Neural cell (in vitro differentiated cells): ENCODE measurements around the gene RAC3. TPM values are rescaled to one million over a fixed set of nuclear protein-coding genes. Genes with fewer than 3 reads are reported as not detected.

Experiments used
- H2AFZ ChIP-seq: fragments of 200-600, 300-800 bp; sonication (generic), shearing (Covaris generic); 2 replicates; pipeline ENCODE4 v1.6.0; 2014; ENCODE audit warnings: low read depth, mild to moderate bottlenecking, antibody characterized with exemption, low read length, moderate library complexity
- H3F3A ChIP-seq: fragments of 200-600 bp; shearing (Covaris generic); 2 replicates; pipeline ENCODE4 v1.6.1; 2016; ENCODE audit warnings: mild to moderate bottlenecking, moderate library complexity, mixed read lengths, antibody characterized with exemption, low read length; ENCODE audit not compliant: insufficient read depth, poor library complexity, severe bottlenecking
- H3K27ac ChIP-seq: fragments of 200-600, 300-800 bp; sonication (generic), shearing (Covaris generic); 2 replicates; pipeline ENCODE4 v1.5.1; 2014; ENCODE audit warnings: mild to moderate bottlenecking, low read length, moderate library complexity
- H3K27me3 ChIP-seq: fragments of 300-800, 200-600 bp; sonication (generic), shearing (Covaris generic); 2 replicates; pipeline ENCODE4 v1.6.0; 2014; ENCODE audit warnings: mild to moderate bottlenecking, low read depth, low read length, moderate library complexity; ENCODE audit not compliant: insufficient read depth
- H3K36me3 ChIP-seq: fragments of 300-800, 200-600 bp; sonication (generic), shearing (Covaris generic); 2 replicates; pipeline ENCODE4 v1.5.1; 2014; ENCODE audit warnings: mild to moderate bottlenecking, antibody characterized with exemption, low read length, moderate library complexity; ENCODE audit not compliant: insufficient read depth
- H3K4me2 ChIP-seq: fragments of 300-800, 200-600 bp; sonication (generic), shearing (Covaris generic); 2 replicates; pipeline ENCODE4 v1.6.0; 2014; ENCODE audit warnings: mild to moderate bottlenecking, low read length
- H3K4me3 ChIP-seq: fragments of 300-800, 200-600 bp; sonication (generic), shearing (Covaris generic); 2 replicates; pipeline ENCODE4 v1.5.1; 2014; ENCODE audit warnings: mild to moderate bottlenecking, low read length, moderate library complexity
- H3K79me2 ChIP-seq: fragments of 200-600 bp; shearing (Covaris generic); replicated peaks from 2 replicates; pipeline ENCODE4 v1.6.0; 2014; ENCODE audit warnings: mild to moderate bottlenecking, low read length, moderate library complexity; ENCODE audit not compliant: insufficient read depth
- H3K9ac ChIP-seq: fragments of 300-800, 200-600 bp; sonication (generic), shearing (Covaris generic); 2 replicates; pipeline ENCODE4 v1.6.1; 2016; ENCODE audit warnings: mild to moderate bottlenecking, low read length, mixed read lengths
- H3K9me2 ChIP-seq: fragments of 200-600 bp; shearing (Covaris generic); 2 replicates; pipeline ENCODE4 v1.6.1; 2016; ENCODE audit warnings: mild to moderate bottlenecking, low read length, mixed read lengths; ENCODE audit not compliant: insufficient read depth
- H3K9me3 ChIP-seq: fragments of 200-600, 300-800 bp; sonication (generic), shearing (Covaris generic); 2 replicates; pipeline ENCODE4 v1.6.1; 2016; ENCODE audit warnings: mild to moderate bottlenecking, mixed run types, low read length, moderate library complexity, mixed read lengths
- H4K20me1 ChIP-seq: fragments of 200-600 bp; shearing (Covaris generic); 2 replicates; pipeline ENCODE4 v1.6.1; 2016; ENCODE audit warnings: mild to moderate bottlenecking, mixed run types; ENCODE audit not compliant: insufficient read depth
- EP300 ChIP-seq: fragments of 450-650 bp; conservative IDR thresholded peaks from 2 replicates; pipeline ENCODE4 v1.6.1; 2014; ENCODE audit warnings: antibody characterized with exemption, mild to moderate bottlenecking, moderate library complexity; ENCODE audit not compliant: poor library complexity, severe bottlenecking
- EZH2 ChIP-seq: fragments of 200-600, 300-800 bp; shearing (Covaris generic), sonication (generic); IDR thresholded peaks from 2 replicates; pipeline ENCODE4 v1.6.1; 2014; ENCODE audit warnings: antibody characterized with exemption, low read length, borderline replicate concordance, mild to moderate bottlenecking; ENCODE audit not compliant: insufficient read depth, poor library complexity, severe bottlenecking
- MXI1 ChIP-seq: fragments of 450-650 bp; conservative IDR thresholded peaks from 2 replicates; pipeline ENCODE4 v1.6.1; 2014; ENCODE audit warnings: antibody characterized with exemption, mild to moderate bottlenecking; ENCODE audit not compliant: poor library complexity, severe bottlenecking
- POLR2AphosphoS5 ChIP-seq: IDR thresholded peaks from 2 replicates; pipeline ENCODE4 v1.6.1; 2012
- RAD21 ChIP-seq: fragments of 450-650 bp; conservative IDR thresholded peaks from 2 replicates; pipeline ENCODE4 v1.6.1; 2014; ENCODE audit warnings: antibody characterized with exemption, mild to moderate bottlenecking, moderate library complexity
- SMC3 ChIP-seq: fragments of 450-650 bp; conservative IDR thresholded peaks from 2 replicates; pipeline ENCODE4 v1.6.1; 2014; ENCODE audit warnings: antibody characterized with exemption, mild to moderate bottlenecking, moderate library complexity; ENCODE audit not compliant: poor library complexity
- TAF1 ChIP-seq: IDR thresholded peaks from 2 replicates; pipeline ENCODE4 v1.6.1; 2012; ENCODE audit warnings: low read depth
- polyA plus RNA-seq: library from polyadenylated mRNA; depleted of rRNA; stranded (reverse); fragments of >200 nt; gene quantifications from 2 replicates; pipeline ENCODE4 v1.2.3, GENCODE V29; 2014
- TF ChIP-seq, protein P1 (sequence below): fragments of 450-650 bp; IDR thresholded peaks from 2 replicates; pipeline ENCODE4 v1.5.1; 2014; ENCODE audit warnings: antibody characterized with exemption, mild to moderate bottlenecking, moderate library complexity; ENCODE audit not compliant: poor library complexity, severe bottlenecking
- TF ChIP-seq, protein P2 (sequence below): IDR thresholded peaks from 2 replicates; pipeline ENCODE4 v1.6.1; 2012; ENCODE audit warnings: borderline replicate concordance

The RAC3 gene
- polyA plus RNA-seq, 1 donor from 2014 or later, result 211 TPM

DNA sequence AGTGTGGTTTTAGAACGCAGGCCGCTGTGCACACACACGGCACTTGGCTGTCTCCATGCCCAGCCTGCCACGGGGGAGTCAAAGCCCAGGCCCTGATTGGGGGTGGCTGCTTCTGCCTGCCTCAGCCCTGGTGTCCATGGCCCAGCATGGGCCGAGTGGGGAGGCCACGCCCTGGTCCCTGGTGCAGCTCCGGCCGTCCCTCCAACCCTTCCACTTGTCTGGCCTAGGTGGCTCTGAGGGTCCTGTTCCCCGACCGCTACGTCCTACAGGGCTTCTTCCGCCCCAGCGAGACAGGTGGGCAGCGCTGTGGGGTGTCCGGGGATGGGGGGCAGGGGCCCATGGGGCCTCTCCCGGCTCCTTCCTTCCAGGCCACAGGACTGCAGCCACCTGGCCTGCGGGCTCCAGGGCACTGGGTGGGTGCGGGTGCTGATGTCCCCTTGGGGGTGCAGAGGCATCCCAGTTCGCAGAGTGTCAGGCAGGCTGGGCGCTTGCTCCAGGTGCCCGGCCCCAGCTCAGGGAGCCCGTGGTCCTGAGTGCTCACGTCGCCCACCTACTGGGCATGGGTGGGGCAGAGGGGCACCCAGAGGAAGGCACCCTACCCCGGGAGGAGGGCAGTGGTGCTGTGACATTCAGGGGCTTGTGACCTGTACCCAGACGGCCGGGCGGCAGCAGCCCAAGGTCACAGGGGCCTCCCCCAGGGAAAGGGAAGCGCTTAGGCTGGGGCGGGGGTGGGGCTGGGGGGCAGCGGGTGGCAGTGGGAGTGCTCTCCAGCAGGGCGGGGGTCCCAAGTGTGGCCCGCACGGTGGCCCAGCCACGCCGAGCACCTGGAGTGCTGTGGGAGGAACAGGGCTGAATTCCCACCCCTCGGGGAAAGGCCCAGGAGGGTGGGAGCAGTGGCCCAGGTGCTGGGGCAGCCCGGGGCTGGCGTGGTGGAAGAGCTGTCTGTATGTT, 20.6 kb upstream of the RAC3 start:
- Histone ChIP-seq H4K20me1 (no peaks in the 10 kb centered on the region), H3K4me2 (no peak overlapping the region), H2AFZ (no peak overlapping the region), H3K36me3 (no peaks in the 10 kb centered on the region), H3K9ac (no peak overlapping the region), H3K9me2 (no peaks in the 10 kb centered on the region), H3K27ac (no peak overlapping the region), H3K27me3 (no peaks in the 10 kb centered on the region), H3K79me2 (no peaks in the 10 kb centered on the region), H3K9me3 (no peaks in the 10 kb centered on the region), H3F3A (no peaks in the 10 kb centered on the region), H3K4me3 (no peak overlapping the region)
- no peak for TF ChIP-seq RAD21
- TF ChIP-seq EP300, result no peak
- TF ChIP-seq MXI1, result no peak
- no peak for TF ChIP-seq EZH2
- TF ChIP-seq, protein P1, sequence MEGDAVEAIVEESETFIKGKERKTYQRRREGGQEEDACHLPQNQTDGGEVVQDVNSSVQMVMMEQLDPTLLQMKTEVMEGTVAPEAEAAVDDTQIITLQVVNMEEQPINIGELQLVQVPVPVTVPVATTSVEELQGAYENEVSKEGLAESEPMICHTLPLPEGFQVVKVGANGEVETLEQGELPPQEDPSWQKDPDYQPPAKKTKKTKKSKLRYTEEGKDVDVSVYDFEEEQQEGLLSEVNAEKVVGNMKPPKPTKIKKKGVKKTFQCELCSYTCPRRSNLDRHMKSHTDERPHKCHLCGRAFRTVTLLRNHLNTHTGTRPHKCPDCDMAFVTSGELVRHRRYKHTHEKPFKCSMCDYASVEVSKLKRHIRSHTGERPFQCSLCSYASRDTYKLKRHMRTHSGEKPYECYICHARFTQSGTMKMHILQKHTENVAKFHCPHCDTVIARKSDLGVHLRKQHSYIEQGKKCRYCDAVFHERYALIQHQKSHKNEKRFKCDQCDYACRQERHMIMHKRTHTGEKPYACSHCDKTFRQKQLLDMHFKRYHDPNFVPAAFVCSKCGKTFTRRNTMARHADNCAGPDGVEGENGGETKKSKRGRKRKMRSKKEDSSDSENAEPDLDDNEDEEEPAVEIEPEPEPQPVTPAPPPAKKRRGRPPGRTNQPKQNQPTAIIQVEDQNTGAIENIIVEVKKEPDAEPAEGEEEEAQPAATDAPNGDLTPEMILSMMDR, result no peak
- TF ChIP-seq, protein P2, sequence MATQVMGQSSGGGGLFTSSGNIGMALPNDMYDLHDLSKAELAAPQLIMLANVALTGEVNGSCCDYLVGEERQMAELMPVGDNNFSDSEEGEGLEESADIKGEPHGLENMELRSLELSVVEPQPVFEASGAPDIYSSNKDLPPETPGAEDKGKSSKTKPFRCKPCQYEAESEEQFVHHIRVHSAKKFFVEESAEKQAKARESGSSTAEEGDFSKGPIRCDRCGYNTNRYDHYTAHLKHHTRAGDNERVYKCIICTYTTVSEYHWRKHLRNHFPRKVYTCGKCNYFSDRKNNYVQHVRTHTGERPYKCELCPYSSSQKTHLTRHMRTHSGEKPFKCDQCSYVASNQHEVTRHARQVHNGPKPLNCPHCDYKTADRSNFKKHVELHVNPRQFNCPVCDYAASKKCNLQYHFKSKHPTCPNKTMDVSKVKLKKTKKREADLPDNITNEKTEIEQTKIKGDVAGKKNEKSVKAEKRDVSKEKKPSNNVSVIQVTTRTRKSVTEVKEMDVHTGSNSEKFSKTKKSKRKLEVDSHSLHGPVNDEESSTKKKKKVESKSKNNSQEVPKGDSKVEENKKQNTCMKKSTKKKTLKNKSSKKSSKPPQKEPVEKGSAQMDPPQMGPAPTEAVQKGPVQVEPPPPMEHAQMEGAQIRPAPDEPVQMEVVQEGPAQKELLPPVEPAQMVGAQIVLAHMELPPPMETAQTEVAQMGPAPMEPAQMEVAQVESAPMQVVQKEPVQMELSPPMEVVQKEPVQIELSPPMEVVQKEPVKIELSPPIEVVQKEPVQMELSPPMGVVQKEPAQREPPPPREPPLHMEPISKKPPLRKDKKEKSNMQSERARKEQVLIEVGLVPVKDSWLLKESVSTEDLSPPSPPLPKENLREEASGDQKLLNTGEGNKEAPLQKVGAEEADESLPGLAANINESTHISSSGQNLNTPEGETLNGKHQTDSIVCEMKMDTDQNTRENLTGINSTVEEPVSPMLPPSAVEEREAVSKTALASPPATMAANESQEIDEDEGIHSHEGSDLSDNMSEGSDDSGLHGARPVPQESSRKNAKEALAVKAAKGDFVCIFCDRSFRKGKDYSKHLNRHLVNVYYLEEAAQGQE, result no peak
- TF ChIP-seq SMC3, result no peak
- TF ChIP-seq POLR2AphosphoS5, result no peak
- TF ChIP-seq TAF1, result no peak

DNA sequence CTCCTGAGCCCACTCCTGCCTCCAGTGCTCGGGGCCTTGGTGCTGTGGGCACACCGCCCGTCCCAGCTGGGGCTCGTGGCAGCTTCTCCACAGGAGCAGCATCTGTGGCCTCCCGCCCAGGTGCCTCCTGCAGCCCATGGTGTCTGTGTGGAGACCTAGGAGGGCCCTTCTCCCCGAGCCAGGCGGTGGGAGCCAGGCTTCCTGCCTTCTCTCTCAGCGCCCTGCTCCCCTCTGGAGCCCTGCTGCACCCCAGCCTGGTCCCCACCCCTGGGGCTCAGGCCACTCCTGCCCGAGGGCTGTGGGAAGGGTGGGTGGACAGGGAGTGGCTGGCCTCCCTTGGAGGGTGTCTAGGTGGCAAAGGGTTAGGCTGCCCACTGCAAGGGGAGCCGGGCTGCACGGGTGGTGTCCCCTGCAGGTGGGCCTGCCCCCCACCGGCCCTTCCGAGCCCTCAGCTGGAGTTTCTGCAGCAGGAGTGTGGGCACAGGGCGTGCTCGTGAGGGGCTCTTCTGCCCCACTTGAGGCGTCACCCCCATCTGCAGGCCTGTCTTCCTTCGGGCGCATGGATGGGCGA, 19.8 kb upstream of the RAC3 start:
- Histone ChIP-seq H3K9ac (no peak overlapping the region), H3K79me2 (no peaks in the 10 kb centered on the region), H3F3A (no peaks in the 10 kb centered on the region), H3K4me2 (no peak overlapping the region), H3K27ac (no peak overlapping the region), H3K4me3 (no peak overlapping the region), H3K9me3 (no peaks in the 10 kb centered on the region), H3K9me2 (no peaks in the 10 kb centered on the region), H3K27me3 (no peaks in the 10 kb centered on the region), H4K20me1 (no peaks in the 10 kb centered on the region), H2AFZ (no peak overlapping the region), H3K36me3 (no peaks in the 10 kb centered on the region)
- TF ChIP-seq, protein P1, result no peak
- TF ChIP-seq TAF1, result no peak
- no peak for TF ChIP-seq MXI1
- TF ChIP-seq, protein P2, result no peak
- no peak for TF ChIP-seq POLR2AphosphoS5
- no peak for TF ChIP-seq EZH2
- no peak for TF ChIP-seq EP300
- no peak for TF ChIP-seq SMC3
- no peak for TF ChIP-seq RAD21
